ENCODE measurements around the gene STAC2. TPM values are rescaled to one million over a fixed set of nuclear protein-coding genes. Genes with fewer than 3 reads are reported as not detected.

Gene STAC2
- total and polyA plus RNA-seq, 7 experiments from 2014 or later = not detected

DNA sequence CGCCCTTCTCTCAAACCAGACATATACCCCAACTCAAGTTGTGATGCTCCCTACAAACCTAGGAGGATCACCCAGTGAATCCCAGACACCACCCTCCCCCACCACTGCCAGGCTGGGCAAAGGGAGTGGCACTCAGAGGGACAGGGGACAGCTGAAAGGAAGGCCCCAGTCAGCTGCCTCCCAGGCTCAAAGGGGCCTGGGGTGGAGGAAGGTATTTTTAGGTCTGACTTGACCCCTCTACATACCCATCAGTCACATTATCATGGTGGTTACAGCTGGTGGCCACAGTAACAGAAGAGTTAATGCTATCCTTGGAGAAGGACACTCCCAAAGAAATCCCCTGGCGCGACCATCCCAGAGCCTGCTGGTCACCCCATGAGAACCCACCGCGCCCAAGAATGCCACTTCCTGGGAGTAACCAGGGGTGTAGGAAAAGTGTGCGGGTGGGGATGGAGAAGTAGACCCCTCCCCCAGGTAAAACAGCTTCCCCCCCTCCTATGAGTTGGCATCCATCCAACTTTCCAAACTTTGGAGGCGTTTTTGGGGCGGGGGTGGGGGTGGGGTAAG is 29.4 kb downstream of the STAC2 start:
- ATAC-seq (no peak), DNase-seq (no peak)
- H3K36me3 Mint-ChIP-seq = peaks cover 0 to 16% (median 9%) of the 10 kb centered on the region in 5 donors
- intact Hi-C loops (cut with micrococcal nuclease) = no loop called here
- Histone ChIP-seq H3K27ac (ENCODE audit: low read depth, low read length) (no peak overlapping the region), H3K36me3 (ENCODE audit: control insufficient read depth in 2 of 3, insufficient read depth in 3 of 3, low read length in 3 of 3) (peaks cover 0 to 10% (median 0%) of the 10 kb centered on the region in 3 experiments), H3K4me3 (ENCODE audit: low read length) (peak overlapping the region; percentile 16), H3K9me3 (ENCODE audit: control insufficient read depth in 2 of 3, low read length in 3 of 3) (no peaks in the 10 kb centered on the region), H3K4me1 (ENCODE audit: control insufficient read depth in 2 of 2, insufficient read depth in 2 of 2, low read length in 2 of 2) (peaks cover 31% of the 10 kb centered on the region in 2 donors), H3K27me3 (ENCODE audit: control insufficient read depth in 2 of 2, insufficient read depth in 2 of 2, low read length in 2 of 2) (no peaks in the 10 kb centered on the region)
- H3K9me3 Mint-ChIP-seq = no peaks in the 10 kb centered on the region
- H3K4me3 Mint-ChIP-seq = peak overlapping the region; percentile 58 to 98 (median 80)
- H3K4me1 Mint-ChIP-seq = peaks cover 34 to 58% (median 53%) of the 10 kb centered on the region in 7 donors
- POLR2A ChIA-PET = interaction anchor here (0.6 to 1.2 kb wide), 4 partner anchors 13 to 413 kb away, joined by 3 to 5 read pairs (median 4); partner anchors contain the start of gene RPL23
- CTCF ChIA-PET = interaction anchor here (1.2 to 2.0 kb wide), 3 partner anchors 21 to 49 kb away, joined by 3 to 8 read pairs (median 4); no protein-coding TSS in a partner anchor
- H3K27me3 Mint-ChIP-seq = no peaks in the 10 kb centered on the region
- H3K27ac Mint-ChIP-seq = peak overlapping the region in 4 of 9 donors; percentile 31 to 51 (median 44)

DNA sequence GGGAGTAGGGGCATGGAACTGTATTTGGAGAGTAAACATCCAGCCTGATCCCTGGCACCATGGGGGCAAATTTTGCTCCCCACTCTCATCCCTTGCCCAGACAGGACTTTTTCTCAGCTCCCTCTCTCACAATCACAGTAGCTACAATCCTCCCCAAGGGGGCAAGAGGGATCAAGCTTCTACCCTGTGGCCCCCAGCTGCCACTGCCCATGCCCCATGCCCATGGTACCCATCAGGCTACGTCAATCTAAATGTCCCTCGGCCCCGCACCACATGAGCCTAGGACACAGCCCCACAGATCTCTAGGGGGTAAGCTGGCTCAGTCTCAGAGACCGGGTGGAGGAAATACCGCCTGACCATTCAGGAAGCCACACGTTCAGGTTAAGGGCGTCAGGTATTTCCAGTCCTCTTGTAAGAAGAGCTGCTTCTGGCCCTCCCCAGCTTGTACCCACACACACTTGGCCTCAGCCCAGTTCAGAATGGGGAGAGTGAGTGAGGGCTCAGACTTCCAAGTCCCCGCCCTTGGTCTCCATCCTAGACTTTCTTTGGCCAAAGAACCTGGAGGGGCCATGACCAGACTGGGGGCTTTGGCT is 30.1 kb downstream of the STAC2 start:
- no peaks in the 10 kb centered on the region for H3K27me3 ChIP-seq (ENCODE audit: control insufficient read depth in 2 of 2, insufficient read depth in 2 of 2, low read length in 2 of 2)
- intact Hi-C loops (cut with micrococcal nuclease) = no loop called here
- Mint-ChIP-seq H3K27me3 (no peaks in the 10 kb centered on the region), H3K9me3 (no peaks in the 10 kb centered on the region), H3K36me3 (peaks cover 0 to 9% (median 6%) of the 10 kb centered on the region in 5 donors), H3K4me3 (peak overlapping the region; percentile 35 to 98 (median 80)), H3K4me1 (peaks cover 28 to 51% (median 48%) of the 10 kb centered on the region in 7 donors), H3K27ac (peak overlapping the region in 4 of 9 donors; percentile 3 to 31 (median 16))
- peak overlapping the region; percentile 16 for H3K4me3 ChIP-seq (ENCODE audit: low read length)
- peaks cover 25 to 26% of the 10 kb centered on the region in 2 donors for H3K4me1 ChIP-seq (ENCODE audit: control insufficient read depth in 2 of 2, insufficient read depth in 2 of 2, low read length in 2 of 2)
- POLR2A ChIA-PET = interaction anchor here (0.6 to 1.3 kb wide), 5 partner anchors 12 to 413 kb away, joined by 3 to 4 read pairs (median 3); no protein-coding TSS in a partner anchor
- CTCF ChIA-PET = interaction anchor here (1.0 to 2.0 kb wide), 4 partner anchors 21 to 49 kb away, joined by 3 to 8 read pairs (median 4); no protein-coding TSS in a partner anchor
- no peak overlapping the region for H3K27ac ChIP-seq (ENCODE audit: low read depth, low read length)
- H3K9me3 ChIP-seq (ENCODE audit: control insufficient read depth in 2 of 3, low read length in 3 of 3) = no peaks in the 10 kb centered on the region
- peaks cover 0 to 10% (median 0%) of the 10 kb centered on the region in 3 experiments for H3K36me3 ChIP-seq (ENCODE audit: control insufficient read depth in 2 of 3, insufficient read depth in 3 of 3, low read length in 3 of 3)
- ATAC-seq = no peak
- no peak for DNase-seq

DNA sequence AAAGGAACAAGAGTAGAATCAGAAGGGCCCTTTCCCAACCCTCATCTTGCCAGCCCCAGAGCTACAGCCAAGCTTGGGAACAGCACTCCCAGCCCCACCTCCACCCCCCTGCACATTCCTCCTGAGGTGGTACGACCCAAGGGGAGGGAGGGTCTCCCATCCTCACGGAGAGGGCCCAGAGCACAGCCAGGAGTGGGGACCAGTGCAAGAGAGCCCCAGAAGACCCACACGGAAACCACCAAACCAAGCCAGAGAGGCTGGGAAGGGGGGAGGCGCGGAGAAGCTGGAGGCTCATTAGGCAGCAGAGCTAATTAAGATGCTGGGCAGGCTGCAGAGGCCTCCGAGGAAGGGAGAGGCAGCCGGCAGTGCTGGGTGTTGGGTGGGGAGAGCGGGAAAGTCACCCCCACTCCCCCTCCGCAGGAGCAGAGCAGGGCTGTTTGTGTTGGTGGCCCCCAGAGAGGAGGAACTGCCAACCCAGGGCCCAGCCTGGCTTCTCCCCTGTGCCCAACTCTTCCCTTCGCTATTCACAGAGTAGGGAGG is 30.7 kb downstream of the STAC2 start:
- DNase-seq (no peak), ATAC-seq (no peak)
- Histone ChIP-seq H3K4me3 (ENCODE audit: low read length) (no peak overlapping the region), H3K36me3 (ENCODE audit: control insufficient read depth in 2 of 3, insufficient read depth in 3 of 3, low read length in 3 of 3) (peaks cover 0 to 10% (median 0%) of the 10 kb centered on the region in 3 experiments), H3K4me1 (ENCODE audit: control insufficient read depth in 2 of 2, insufficient read depth in 2 of 2, low read length in 2 of 2) (peaks cover 23 to 26% of the 10 kb centered on the region in 2 donors), H3K27me3 (ENCODE audit: control insufficient read depth in 2 of 2, insufficient read depth in 2 of 2, low read length in 2 of 2) (no peaks in the 10 kb centered on the region), H3K27ac (ENCODE audit: low read depth, low read length) (no peak overlapping the region), H3K9me3 (ENCODE audit: control insufficient read depth in 2 of 3, low read length in 3 of 3) (no peaks in the 10 kb centered on the region)
- ChIA-PET POLR2A (interaction anchor here (0.6 to 1.3 kb wide), 4 partner anchors 12 to 75 kb away, joined by 3 read pairs; no protein-coding TSS in a partner anchor), CTCF (interaction anchor here (1.0 to 1.3 kb wide), 3 partner anchors 20 to 42 kb away, joined by 3 to 4 read pairs (median 3); no protein-coding TSS in a partner anchor)
- intact Hi-C loops (cut with micrococcal nuclease) = no loop called here
- Mint-ChIP-seq H3K27ac (no peak overlapping the region), H3K4me3 (peak overlapping the region in 3 of 10 donors; percentile 10 to 98 (median 66)), H3K4me1 (peaks cover 24 to 49% (median 44%) of the 10 kb centered on the region in 7 donors), H3K36me3 (peaks cover 0 to 9% (median 4%) of the 10 kb centered on the region in 5 donors), H3K9me3 (no peaks in the 10 kb centered on the region), H3K27me3 (no peaks in the 10 kb centered on the region)

DNA sequence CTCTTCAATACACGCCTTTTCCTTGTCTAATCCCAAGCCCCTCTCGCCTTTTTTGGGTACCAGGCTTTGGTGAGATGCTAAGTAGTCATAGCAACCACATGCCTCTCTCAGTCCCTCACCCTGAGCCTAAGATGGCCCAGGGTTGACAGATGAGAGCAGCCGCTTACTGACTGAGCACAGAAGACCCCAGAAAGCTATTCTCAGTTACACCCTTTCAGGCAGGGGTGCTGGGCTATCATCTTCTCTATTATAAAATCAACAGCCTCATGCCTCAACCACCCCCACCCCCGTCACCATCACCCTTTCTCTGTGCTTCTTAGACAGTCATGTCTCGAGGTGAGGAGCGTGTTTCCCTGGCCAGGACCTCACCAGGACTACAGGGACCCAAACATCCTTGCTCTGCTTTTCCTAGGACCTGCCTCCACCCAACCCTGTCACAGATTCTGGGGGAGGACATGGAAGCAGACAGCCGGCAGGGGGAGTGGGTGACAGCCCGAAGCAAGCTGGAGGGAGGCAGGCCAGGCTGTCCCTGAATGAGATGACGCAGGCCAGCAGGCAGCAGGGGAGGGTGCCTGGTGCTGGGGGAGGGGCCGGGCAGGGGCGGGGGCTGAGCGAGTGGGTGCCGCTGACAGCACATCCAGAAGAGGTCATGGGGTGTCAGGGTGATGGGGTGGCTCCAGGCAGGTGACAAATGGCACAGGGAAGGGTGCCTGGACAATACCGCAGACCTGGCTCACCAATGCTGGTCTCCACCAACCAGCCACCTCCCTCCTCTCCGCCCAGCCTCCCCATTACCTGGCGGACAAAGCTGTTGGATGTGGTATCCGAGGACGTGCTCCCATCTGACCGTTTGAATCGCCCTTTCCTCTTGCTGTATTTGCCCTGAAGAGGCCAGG is 31.4 kb downstream of the STAC2 start:
- no peak for DNase-seq
- H3K9me3 Mint-ChIP-seq = no peaks in the 10 kb centered on the region
- Histone ChIP-seq H3K9me3 (ENCODE audit: control insufficient read depth in 2 of 3, low read length in 3 of 3) (no peaks in the 10 kb centered on the region), H3K4me1 (ENCODE audit: control insufficient read depth in 2 of 2, insufficient read depth in 2 of 2, low read length in 2 of 2) (peaks cover 23% of the 10 kb centered on the region in 2 donors), H3K4me3 (ENCODE audit: low read length) (no peak overlapping the region), H3K27me3 (ENCODE audit: control insufficient read depth in 2 of 2, insufficient read depth in 2 of 2, low read length in 2 of 2) (no peaks in the 10 kb centered on the region), H3K36me3 (ENCODE audit: control insufficient read depth in 2 of 3, insufficient read depth in 3 of 3, low read length in 3 of 3) (peaks cover 0 to 10% (median 0%) of the 10 kb centered on the region in 3 experiments), H3K27ac (ENCODE audit: low read depth, low read length) (no peak overlapping the region)
- peak overlapping the region in 2 of 9 donors; percentile 12 to 43 for H3K27ac Mint-ChIP-seq
- intact Hi-C loops (cut with micrococcal nuclease) = no loop called here
- no peak for ATAC-seq
- CTCF ChIA-PET = interaction anchor here (1.0 kb wide), 1 partner anchor 41 kb away, joined by 3 read pairs; no protein-coding TSS in a partner anchor
- POLR2A ChIA-PET = interaction anchor here (1.3 kb wide), 1 partner anchor 45 kb away, joined by 3 read pairs; no protein-coding TSS in a partner anchor
- H3K36me3 Mint-ChIP-seq = peaks cover 0 to 9% (median 4%) of the 10 kb centered on the region in 5 donors
- H3K4me3 Mint-ChIP-seq = peak overlapping the region in 4 of 10 donors; percentile 21 to 98 (median 37)
- H3K27me3 Mint-ChIP-seq = no peaks in the 10 kb centered on the region
- H3K4me1 Mint-ChIP-seq = peaks cover 17 to 43% (median 37%) of the 10 kb centered on the region in 7 donors

DNA sequence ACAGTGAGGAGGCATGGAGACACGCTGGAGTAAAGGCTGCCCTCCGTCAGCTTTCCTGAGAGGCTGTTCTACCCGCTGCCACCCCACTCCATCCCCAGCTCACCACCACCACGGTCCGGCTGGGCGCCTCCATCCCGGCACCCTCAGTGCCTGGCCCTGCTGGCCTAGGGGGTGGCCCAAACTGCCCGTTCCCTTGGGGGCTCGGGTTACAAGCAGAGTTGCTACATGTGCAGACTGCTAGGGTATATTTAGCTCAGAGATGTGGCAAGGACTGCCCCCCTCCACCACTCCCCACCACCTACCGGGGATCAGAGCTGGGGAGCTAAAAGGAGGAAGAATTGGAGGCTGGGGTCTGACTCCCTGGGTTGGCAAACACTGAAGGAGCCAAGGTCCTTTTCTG is 32.4 kb downstream of the STAC2 start:
- Mint-ChIP-seq H3K9me3 (no peaks in the 10 kb centered on the region), H3K27ac (peak overlapping the region in 1 of 9 donors; percentile 45), H3K4me1 (peaks cover 16 to 36% (median 28%) of the 10 kb centered on the region in 7 donors), H3K27me3 (no peaks in the 10 kb centered on the region), H3K4me3 (peak overlapping the region in 1 of 10 donors; percentile 46), H3K36me3 (peaks cover 0 to 9% (median 4%) of the 10 kb centered on the region in 5 donors)
- H3K9me3 ChIP-seq (ENCODE audit: control insufficient read depth in 2 of 3, low read length in 3 of 3) = no peaks in the 10 kb centered on the region
- no peak for ATAC-seq
- intact Hi-C loops (cut with micrococcal nuclease) = no loop called here
- peaks cover 0 to 10% (median 0%) of the 10 kb centered on the region in 3 experiments for H3K36me3 ChIP-seq (ENCODE audit: control insufficient read depth in 2 of 3, insufficient read depth in 3 of 3, low read length in 3 of 3)
- POLR2A ChIA-PET = no interaction called here
- peaks cover 14 to 22% of the 10 kb centered on the region in 2 donors for H3K4me1 ChIP-seq (ENCODE audit: control insufficient read depth in 2 of 2, insufficient read depth in 2 of 2, low read length in 2 of 2)
- H3K4me3 ChIP-seq (ENCODE audit: low read length) = no peak overlapping the region
- no peak for DNase-seq
- no peaks in the 10 kb centered on the region for H3K27me3 ChIP-seq (ENCODE audit: control insufficient read depth in 2 of 2, insufficient read depth in 2 of 2, low read length in 2 of 2)
- H3K27ac ChIP-seq (ENCODE audit: low read depth, low read length) = no peak overlapping the region
- CTCF ChIA-PET = interaction anchor here (1.4 kb wide), 1 partner anchor 29 kb away, joined by 3 read pairs; no protein-coding TSS in a partner anchor

Data from naive thymus-derived CD4-positive, alpha-beta T cell (primary cell).